A549 treated with dexamethasone at 1 μM for 4 hours (cell line): Measurements from ENCODE around the gene SLC29A3. TPM values are rescaled to one million over a fixed set of nuclear protein-coding genes. Genes with fewer than 3 reads are reported as not detected.

Source experiments
- total RNA-seq: library from RNA; stranded (reverse); fragments of 200-300 nt; extraction: Qiagen RNA extraction; gene quantifications from 5 replicates; pipeline ENCODE4 v1.2.3, GENCODE V29; 2022

Gene SLC29A3
- total RNA-seq = 26.1 to 33.2 TPM (median 29.7 TPM) in 5 replicates

DNA sequence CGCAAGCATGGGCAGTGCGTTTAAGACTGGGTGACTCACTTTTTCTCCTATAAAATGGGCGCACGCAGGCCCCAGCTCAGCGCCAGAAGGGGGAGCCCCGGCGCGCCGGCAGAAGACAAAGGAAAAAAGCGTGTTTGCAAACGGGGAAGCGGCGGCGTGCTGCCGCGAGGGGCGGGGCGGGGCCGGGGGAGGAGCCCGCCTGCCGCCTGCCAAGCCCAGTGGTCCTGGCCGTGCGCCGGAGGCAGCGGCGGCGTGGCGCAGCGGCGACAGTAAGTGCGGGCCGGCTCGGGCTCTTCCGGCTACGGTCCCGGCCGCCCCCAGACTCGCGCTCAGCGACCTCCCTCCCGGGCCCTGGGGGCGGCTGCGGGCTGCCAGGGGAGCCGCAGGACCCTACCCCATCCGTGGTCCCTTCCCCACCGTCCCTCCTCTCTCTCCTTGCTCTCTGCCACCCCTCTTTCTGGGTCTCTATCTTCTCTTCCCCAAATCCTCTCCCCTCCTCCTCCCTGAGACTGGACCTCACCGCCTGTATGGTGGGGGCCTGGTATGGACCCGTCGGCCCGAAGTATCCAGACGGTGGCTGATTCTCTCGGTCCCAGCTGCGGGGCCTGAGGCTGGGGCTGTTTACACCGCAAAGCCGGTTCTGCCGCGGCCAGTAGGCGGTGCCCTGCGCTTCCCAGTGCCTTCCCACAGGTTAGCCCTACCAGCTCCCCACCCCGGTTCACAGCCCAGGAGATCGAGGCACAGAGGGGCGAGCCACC is at the start of gene SLC29A3:
SLC29A3 (plus strand) TSS at position 218 of the 758 bp plus-strand sequence; CDS start at position 269, 51 bp downstream.

DNA sequence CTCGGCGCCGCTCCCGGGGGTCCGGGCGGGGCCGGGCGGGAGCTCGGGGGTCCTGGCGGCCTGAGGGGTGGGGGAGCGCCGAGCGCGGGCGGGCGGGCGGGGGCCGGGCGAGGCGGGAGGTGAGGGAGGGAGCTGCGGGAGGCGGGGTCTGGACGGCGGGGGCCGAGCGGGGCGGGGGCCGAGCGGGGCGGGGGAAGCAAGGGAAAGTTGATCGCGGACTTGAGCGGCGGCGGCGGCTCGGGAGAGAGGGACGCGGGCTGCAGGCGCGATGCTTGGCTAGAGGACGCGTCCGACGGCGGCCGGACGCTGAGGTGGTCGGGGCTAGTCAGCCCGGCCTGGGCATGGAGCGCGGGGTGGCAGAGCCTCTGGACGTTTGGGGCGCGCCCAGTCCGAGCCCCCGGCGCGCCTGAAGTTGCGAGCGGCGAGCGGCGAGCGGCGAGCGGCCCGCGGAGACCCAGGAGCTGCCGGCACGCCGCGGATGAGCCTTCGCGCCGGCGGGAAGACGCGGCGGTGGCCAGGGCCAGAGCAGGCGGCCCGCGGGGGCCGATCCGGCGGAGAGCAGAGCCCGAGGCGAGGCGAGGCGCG is 77.7 kb downstream of the SLC29A3 start, which contains the start of gene CDH23:
CDH23 (plus strand) TSS at position 210 of the 585 bp plus-strand sequence. CDS start 42,912 bp downstream, outside the sequence.

Other genes with a start within 250 kb of the SLC29A3 start
- gene UNC5B, start 106.7 kb upstream of the SLC29A3 start, total RNA-seq = 2.8 to 5.0 TPM (median 4.7 TPM) in 5 replicates
- 2.0 to 3.2 TPM (median 2.6 TPM) in 5 replicates for gene CDH23, start 77.7 kb downstream of the SLC29A3 start, total RNA-seq